ENCODE measurements around the gene DIP2C. TPM values are rescaled to one million over a fixed set of nuclear protein-coding genes. Genes with fewer than 3 reads are reported as not detected.

The DIP2C gene
- total RNA-seq, 1 donor from 2014 or later, result 23.1 TPM

DNA sequence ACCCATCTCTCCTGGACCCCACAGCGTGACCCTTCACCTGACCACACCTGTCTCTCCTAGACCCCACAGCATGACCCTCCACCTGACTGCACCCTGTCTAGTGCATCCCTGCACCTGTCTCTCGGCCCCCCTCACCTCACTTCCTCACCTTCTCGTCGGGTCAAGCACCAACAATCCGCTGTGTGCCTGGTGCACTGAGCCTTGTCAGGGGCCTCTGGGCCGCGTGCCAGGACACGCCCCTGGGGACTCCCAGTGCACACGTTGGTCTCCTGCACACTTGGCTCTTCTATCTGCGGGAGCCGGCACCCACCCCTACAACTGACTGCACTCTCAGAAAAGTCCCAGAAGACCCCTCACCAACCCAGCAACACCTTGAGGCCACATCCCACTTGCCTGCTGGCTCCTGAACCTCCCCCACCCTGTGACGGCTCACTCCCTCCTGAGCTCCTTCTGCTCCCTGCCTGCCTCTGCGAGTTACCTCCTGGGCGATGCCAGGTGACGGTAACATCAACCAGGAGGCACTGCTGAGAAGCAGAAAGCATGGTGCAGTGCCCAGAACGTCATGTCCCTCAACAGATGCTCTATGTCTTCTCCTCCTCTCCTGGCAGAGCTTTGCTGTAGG is 147.6 kb downstream of the DIP2C start:
- Mint-ChIP-seq H3K4me3 (no peak overlapping the region), H3K36me3 (peaks cover 3% of the 10 kb centered on the region), H3K4me1 (ENCODE audit: unreplicated experiment) (peaks cover 27% of the 10 kb centered on the region), H3K27ac (peak overlapping the region; percentile 68), H3K9me3 (no peaks in the 10 kb centered on the region), H3K27me3 (no peaks in the 10 kb centered on the region)
- no peak for DNase-seq (ENCODE audit: extremely low spot score, unreplicated experiment)
- TF ChIP-seq CTCF (conservative IDR thresholded peaks at IDR 0.05), result no peak

DNA sequence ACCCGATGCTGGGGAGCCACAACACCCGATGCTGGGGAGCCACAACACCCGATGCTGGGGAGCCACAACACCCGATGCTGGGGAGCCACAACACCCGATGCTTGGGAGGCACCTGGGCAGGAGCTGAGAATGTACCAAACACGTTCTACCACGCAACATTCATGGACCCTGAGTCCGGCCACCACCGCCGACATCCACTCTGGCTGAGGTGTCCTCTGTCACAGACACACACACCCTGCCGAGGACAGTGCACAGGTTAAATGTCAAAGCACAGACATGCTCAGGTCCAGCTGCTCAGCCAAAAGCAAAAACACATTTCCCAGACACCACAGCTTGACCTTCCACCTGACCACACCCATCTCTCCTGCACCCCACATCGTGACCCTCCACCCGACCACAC is 148.4 kb downstream of the DIP2C start:
- Mint-ChIP-seq H3K4me1 (ENCODE audit: unreplicated experiment) (peaks cover 27% of the 10 kb centered on the region), H3K9me3 (no peaks in the 10 kb centered on the region), H3K27ac (no peak overlapping the region), H3K4me3 (no peak overlapping the region), H3K27me3 (no peaks in the 10 kb centered on the region), H3K36me3 (peaks cover 3% of the 10 kb centered on the region)
- TF ChIP-seq CTCF (conservative IDR thresholded peaks at IDR 0.05), result no peak
- no peak for DNase-seq (ENCODE audit: extremely low spot score, unreplicated experiment)

- Mint-ChIP-seq H3K27ac (no peak overlapping the region), H3K9me3 (no peaks in the 10 kb centered on the region), H3K36me3 (no peaks in the 10 kb centered on the region), H3K4me1 (ENCODE audit: unreplicated experiment) (peaks cover 31% of the 10 kb centered on the region), H3K4me3 (no peak overlapping the region), H3K27me3 (no peaks in the 10 kb centered on the region)
- DNase-seq (ENCODE audit: extremely low spot score, unreplicated experiment), result no peak
- TF ChIP-seq CTCF (conservative IDR thresholded peaks at IDR 0.05), result no peak
Measured at GRCh38 chr10:538895-539294, 150.6 kb downstream of the DIP2C start.

- DNase-seq (ENCODE audit: extremely low spot score, unreplicated experiment), result no peak
- H3K27me3 Mint-ChIP-seq, result no peaks in the 10 kb centered on the region
- no peaks in the 10 kb centered on the region for H3K9me3 Mint-ChIP-seq
- peak overlapping the region; percentile 14 for H3K27ac Mint-ChIP-seq
- H3K4me3 Mint-ChIP-seq, result no peak overlapping the region
- no peaks in the 10 kb centered on the region for H3K36me3 Mint-ChIP-seq
- no peak for TF ChIP-seq CTCF (conservative IDR thresholded peaks at IDR 0.05)
- peaks cover 34% of the 10 kb centered on the region for H3K4me1 Mint-ChIP-seq (ENCODE audit: unreplicated experiment)
Measured at GRCh38 chr10:536935-537334, 152.5 kb downstream of the DIP2C start.

- no peaks in the 10 kb centered on the region for H3K9me3 Mint-ChIP-seq
- no peak for TF ChIP-seq CTCF (conservative IDR thresholded peaks at IDR 0.05)
- no peaks in the 10 kb centered on the region for H3K27me3 Mint-ChIP-seq
- DNase-seq (ENCODE audit: extremely low spot score, unreplicated experiment), result no peak
- H3K27ac Mint-ChIP-seq, result peak overlapping the region; percentile 32
- H3K36me3 Mint-ChIP-seq, result no peaks in the 10 kb centered on the region
- H3K4me1 Mint-ChIP-seq (ENCODE audit: unreplicated experiment), result peaks cover 30% of the 10 kb centered on the region
- no peak overlapping the region for H3K4me3 Mint-ChIP-seq
Measured at GRCh38 chr10:536371-536925, 153.0 kb downstream of the DIP2C start.

All from type B pancreatic cell (in vitro differentiated cells).